H1 (cell line): ENCODE data around the gene RNF224. TPM values are rescaled to one million over a fixed set of nuclear protein-coding genes. Genes with fewer than 3 reads are reported as not detected.

ENCODE experiments used
- ASH2L ChIP-seq: fragments of 200-600, 300-600 bp; sonication (generic); IDR thresholded peaks from one replicate; pipeline ENCODE4 v1.7.1; 2017; ENCODE audit warnings: low read length
- BACH1 ChIP-seq: IDR thresholded peaks from 2 replicates; pipeline ENCODE4 v1.6.1; 2012; ENCODE audit warnings: low read length, improper control_type of control experiment
- CBX8 ChIP-seq: fragments of 300-800, 300-1000 bp; sonication (generic); IDR thresholded peaks from 2 replicates; pipeline ENCODE4 v1.7.1; 2016; ENCODE audit warnings: low read depth, low read length, borderline replicate concordance
- CEBPB ChIP-seq: IDR thresholded peaks from 2 replicates; pipeline ENCODE4 v1.6.1; 2012; ENCODE audit warnings: low read depth, low read length
- CHD1 ChIP-seq: IDR thresholded peaks from 2 replicates; pipeline ENCODE4 v1.6.1; 2012; ENCODE audit warnings: low read depth, low read length, improper control_type of control experiment
- CHD2 ChIP-seq: IDR thresholded peaks from 2 replicates; pipeline ENCODE4 v1.6.1; 2012; ENCODE audit warnings: low read length, improper control_type of control experiment
- CREB1 ChIP-seq: IDR thresholded peaks from 2 replicates; pipeline ENCODE4 v1.6.1; 2012; ENCODE audit warnings: inconsistent platforms
- GABPA ChIP-seq: IDR thresholded peaks from 2 replicates; pipeline ENCODE4 v1.6.1; 2011; ENCODE audit warnings: mild to moderate bottlenecking, low read length, moderate library complexity, borderline replicate concordance; ENCODE audit not compliant: insufficient read depth
- GTF2F1 ChIP-seq: IDR thresholded peaks from 2 replicates; pipeline ENCODE4 v1.6.1; 2012; ENCODE audit warnings: low read depth, low read length, improper control_type of control experiment, borderline replicate concordance
- JUN ChIP-seq: IDR thresholded peaks from 2 replicates; pipeline ENCODE4 v1.6.1; 2011; ENCODE audit warnings: low read depth, mild to moderate bottlenecking, improper control_type of control experiment, low read length
- KDM4A ChIP-seq: IDR thresholded peaks from one replicate; pipeline ENCODE4 v1.7.1; 2012; ENCODE audit warnings: low read depth, mild to moderate bottlenecking, moderate library complexity, low read length, inconsistent platforms; ENCODE audit not compliant: severe bottlenecking
- NANOG ChIP-seq: IDR thresholded peaks from 2 replicates; pipeline ENCODE4 v1.6.1; 2011; ENCODE audit warnings: low read length, low read depth, mild to moderate bottlenecking, inconsistent platforms; ENCODE audit not compliant: insufficient read depth, poor library complexity, severe bottlenecking
- NRF1 ChIP-seq: IDR thresholded peaks from 2 replicates; pipeline ENCODE4 v1.6.1; 2011; ENCODE audit warnings: mild to moderate bottlenecking, low read depth, low read length, improper control_type of control experiment
- POLR2AphosphoS5 ChIP-seq: IDR thresholded peaks from 2 replicates; pipeline ENCODE4 v1.6.1; 2011; ENCODE audit warnings: low read depth, low read length
- RFX5 ChIP-seq: IDR thresholded peaks from 2 replicates; pipeline ENCODE4 v1.6.1; 2011; ENCODE audit warnings: low read depth, low read length, improper control_type of control experiment, borderline replicate concordance
- SIX5 ChIP-seq: IDR thresholded peaks from 2 replicates; pipeline ENCODE4 v1.6.1; 2011; ENCODE audit warnings: mild to moderate bottlenecking, low read depth, low read length
- SP4 ChIP-seq: IDR thresholded peaks from 2 replicates; pipeline ENCODE4 v1.6.1; 2012; ENCODE audit warnings: low read length, inconsistent platforms
- SUZ12 ChIP-seq: fragments of 200-600 bp; sonication (generic); IDR thresholded peaks from 2 replicates; pipeline ENCODE4 v1.6.1; 2012; ENCODE audit warnings: mild to moderate bottlenecking, inconsistent platforms, low read length, moderate library complexity, mixed read lengths
- TAF1 ChIP-seq: IDR thresholded peaks from 2 replicates; pipeline ENCODE4 v1.6.1; 2011; ENCODE audit warnings: mild to moderate bottlenecking, low read depth, low read length
- TBP ChIP-seq: IDR thresholded peaks from 2 replicates; pipeline ENCODE4 v1.6.1; 2011; ENCODE audit warnings: low read depth, low read length, improper control_type of control experiment
- TCF12 ChIP-seq: IDR thresholded peaks from 2 replicates; pipeline ENCODE4 v1.6.1; 2011; ENCODE audit warnings: low read depth, mild to moderate bottlenecking, low read length
- polyA plus RNA-seq, 7 experiments: library from polyadenylated mRNA; depleted of rRNA in 3 of 7; stranded (reverse) in 5 of 7; unstranded in 2 of 7; fragments of >200 nt in 5 of 7; fragments of 200-250 nt in 2 of 7; gene quantifications; 1 replicate in 5 of 7; 2 replicates in 1 of 7; 4 replicates in 1 of 7; pipeline versions ENCODE4 v1.2.1 to v1.2.3, GENCODE V29; 2011 to 2013; ENCODE audit warnings: missing spikeins in 2 of 7, mixed read lengths in 2 of 7
- total RNA-seq: library from RNA; stranded (reverse); fragmentation: NEBNext Ultra II Directional; extraction: Animal tissue kit (Norgen Biotek cat#: 25700); gene quantifications from 2 replicates; pipeline ENCODE4 v1.2.1, GENCODE V29; 2021
- TF ChIP-seq, protein P1 (sequence below): IDR thresholded peaks from 2 replicates; pipeline ENCODE4 v1.6.1; 2011; ENCODE audit warnings: low read depth, mild to moderate bottlenecking, low read length; ENCODE audit not compliant: insufficient read depth
- TF ChIP-seq, protein P2 (sequence below): IDR thresholded peaks from 2 replicates; pipeline ENCODE4 v1.6.1; 2012; ENCODE audit warnings: inconsistent platforms
- TF ChIP-seq, protein P3 (sequence below): IDR thresholded peaks from 2 replicates; pipeline ENCODE4 v1.6.1; 2011; ENCODE audit warnings: low read length, improper control_type of control experiment

Gene RNF224
- total and polyA plus RNA-seq, 2 of the 8 experiments (the other 6 are each of a cell fraction or from before 2014, with no cell fraction given), result 0.24 TPM; not detected in 1

DNA sequence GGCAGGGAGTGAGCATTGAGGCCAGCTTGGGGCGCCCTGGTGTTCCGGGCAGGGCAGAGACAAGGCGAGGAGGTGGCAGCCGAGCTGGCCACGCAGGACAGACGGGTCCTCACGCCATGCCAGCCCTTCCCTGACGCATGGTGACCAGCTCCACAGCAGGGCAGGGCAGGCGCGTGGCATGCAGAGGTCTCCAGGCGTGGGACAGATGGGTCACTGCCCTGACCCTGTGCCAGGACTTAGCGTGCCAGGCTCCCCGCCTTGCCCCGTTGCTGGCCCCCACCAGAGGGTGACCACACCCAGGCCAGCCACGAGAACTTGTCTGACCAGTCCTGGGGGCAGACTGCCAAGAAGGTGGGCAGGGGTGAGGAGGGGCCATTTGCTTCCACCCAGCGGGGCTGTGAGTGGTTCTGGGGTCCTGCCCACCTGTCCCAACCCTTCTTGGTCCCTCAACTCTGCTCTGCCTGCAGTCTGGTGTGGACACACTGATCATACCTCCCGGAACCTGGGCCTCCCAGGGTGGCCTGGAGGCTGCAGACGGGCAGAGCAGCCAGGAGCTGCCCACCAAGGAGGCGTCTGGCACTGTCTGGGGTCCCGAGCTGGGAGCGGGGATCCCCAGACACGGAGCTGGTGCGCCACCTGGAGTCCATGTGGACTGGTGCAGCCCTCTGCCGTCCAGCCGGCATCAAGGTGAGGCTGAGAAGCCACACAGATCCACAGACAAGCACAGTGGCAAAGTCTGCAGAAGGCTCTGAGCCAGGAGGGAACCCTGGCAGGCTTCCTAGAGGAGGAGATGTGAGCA is at the start of gene RNF224 (continued):
- no peak for TF ChIP-seq NANOG
- no peak for TF ChIP-seq JUN
- TF ChIP-seq CHD2, result no peak
- 0 out of 2 replicates have a peak, but pooled peaks have one; percentile 34 for TF ChIP-seq CREB1
- no peak for TF ChIP-seq RFX5
- TF ChIP-seq CHD1, result no peak
- TF ChIP-seq SP4, result no peak
- no peak for TF ChIP-seq GTF2F1
- TF ChIP-seq KDM4A, result no peak
- no peak; the same call in 1 of the 2 replicates for TF ChIP-seq POLR2AphosphoS5
- TF ChIP-seq ASH2L, result no peak
- no peak for TF ChIP-seq NRF1
- peak; percentile 44; the same call in 1 of the 2 replicates for TF ChIP-seq TBP
- TF ChIP-seq BACH1, result peak; percentile 68
- TF ChIP-seq, protein P1, sequence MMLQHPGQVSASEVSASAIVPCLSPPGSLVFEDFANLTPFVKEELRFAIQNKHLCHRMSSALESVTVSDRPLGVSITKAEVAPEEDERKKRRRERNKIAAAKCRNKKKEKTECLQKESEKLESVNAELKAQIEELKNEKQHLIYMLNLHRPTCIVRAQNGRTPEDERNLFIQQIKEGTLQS, result no peak
- TF ChIP-seq TCF12, result no peak
- no peak for TF ChIP-seq CBX8
- no peak for TF ChIP-seq CEBPB
- TF ChIP-seq TAF1, result 0 out of 2 replicates have a peak, but pooled peaks have one; percentile 37
- TF ChIP-seq GABPA, result peak; percentile 82; the same call in 1 of the 2 replicates
- TF ChIP-seq, protein P2, sequence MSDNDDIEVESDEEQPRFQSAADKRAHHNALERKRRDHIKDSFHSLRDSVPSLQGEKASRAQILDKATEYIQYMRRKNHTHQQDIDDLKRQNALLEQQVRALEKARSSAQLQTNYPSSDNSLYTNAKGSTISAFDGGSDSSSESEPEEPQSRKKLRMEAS, result peak; percentile 44; the same call in 1 of the 2 replicates
- no peak for TF ChIP-seq SUZ12
- TF ChIP-seq, protein P3, sequence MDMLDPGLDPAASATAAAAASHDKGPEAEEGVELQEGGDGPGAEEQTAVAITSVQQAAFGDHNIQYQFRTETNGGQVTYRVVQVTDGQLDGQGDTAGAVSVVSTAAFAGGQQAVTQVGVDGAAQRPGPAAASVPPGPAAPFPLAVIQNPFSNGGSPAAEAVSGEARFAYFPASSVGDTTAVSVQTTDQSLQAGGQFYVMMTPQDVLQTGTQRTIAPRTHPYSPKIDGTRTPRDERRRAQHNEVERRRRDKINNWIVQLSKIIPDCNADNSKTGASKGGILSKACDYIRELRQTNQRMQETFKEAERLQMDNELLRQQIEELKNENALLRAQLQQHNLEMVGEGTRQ, result no peak
- TF ChIP-seq SIX5, result no peak
